GM23338 (cell line): ENCODE results near the gene ZDBF2. TPM values are rescaled to one million over a fixed set of nuclear protein-coding genes. Genes with fewer than 3 reads are reported as not detected.

Experiments
- ATAC-seq: fragments of 200-7000 bp; cut with Tn5 transposase; 3 replicates; pipeline ENCODE4 v1.9.1; 2020
- DNase-seq: peaks from one replicate; pipeline ENCODE4 v3.0.0-alpha.2; 2015; ENCODE audit warnings: low spot score
- H2AFZ ChIP-seq: fragments of 200-600 bp; sonication (generic); 2 replicates; pipeline ENCODE4 v1.8.0; 2016; ENCODE audit warnings: antibody characterized with exemption, mild to moderate bottlenecking, moderate library complexity
- H3F3A ChIP-seq: fragments of 200-600 bp; sonication (generic); replicated peaks from 2 replicates; pipeline ENCODE4 v1.8.0; 2017; ENCODE audit warnings: antibody characterized with exemption, mixed run types, low read depth
- H3K27ac ChIP-seq: fragments of 200-600 bp; sonication (generic); 2 replicates; pipeline ENCODE4 v1.6.1; 2016; ENCODE audit warnings: low read depth
- H3K27me3 ChIP-seq: fragments of 200-600 bp; sonication (generic); 2 replicates; pipeline ENCODE4 v1.8.0; 2016; ENCODE audit warnings: mild to moderate bottlenecking, mixed run types, moderate library complexity; ENCODE audit not compliant: insufficient read depth
- H3K36me3 ChIP-seq: fragments of 200-600 bp; sonication (generic); 2 replicates; pipeline ENCODE4 v1.8.0; 2016; ENCODE audit warnings: mild to moderate bottlenecking; ENCODE audit not compliant: insufficient read depth
- H3K4me1 ChIP-seq: fragments of 200-600 bp; sonication (generic); 2 replicates; pipeline ENCODE4 v1.8.0; 2016; ENCODE audit warnings: mild to moderate bottlenecking, moderate library complexity; ENCODE audit not compliant: insufficient read depth
- H3K4me2 ChIP-seq: fragments of 200-600 bp; sonication (generic); 2 replicates; pipeline ENCODE4 v1.7.1; 2017; ENCODE audit warnings: mixed run types
- H3K4me3 ChIP-seq: fragments of 200-600 bp; sonication (generic); 2 replicates; pipeline ENCODE4 v1.6.1; 2016; ENCODE audit warnings: mixed run types
- H3K79me2 ChIP-seq: fragments of 200-600 bp; sonication (generic); replicated peaks from 2 replicates; pipeline ENCODE4 v1.8.0; 2017; ENCODE audit warnings: mild to moderate bottlenecking; ENCODE audit not compliant: insufficient read depth
- H3K9me2 ChIP-seq: fragments of 200-600 bp; sonication (generic); 2 replicates; pipeline ENCODE4 v1.8.0; 2017; ENCODE audit not compliant: insufficient read depth
- H4K20me1 ChIP-seq: fragments of 200-600 bp; sonication (generic); replicated peaks from 2 replicates; pipeline ENCODE4 v1.8.0; 2017; ENCODE audit warnings: mild to moderate bottlenecking; ENCODE audit not compliant: insufficient read depth
- H3K27ac Mint-ChIP-seq: 2 replicates; pipeline ENCODE4 v1.8.0; 2020; ENCODE audit warnings: inconsistent platforms, mild to moderate bottlenecking, moderate library complexity, mixed read lengths
- H3K27me3 Mint-ChIP-seq: 3 replicates; pipeline ENCODE4 v1.8.0; 2022; ENCODE audit warnings: low read depth, mild to moderate bottlenecking, moderate library complexity, mixed read lengths, inconsistent platforms; ENCODE audit not compliant: insufficient read depth, poor library complexity
- H3K36me3 Mint-ChIP-seq: 3 replicates; pipeline ENCODE4 v1.8.0; 2021; ENCODE audit warnings: low read depth, mild to moderate bottlenecking, inconsistent platforms, moderate library complexity, mixed read lengths
- H3K4me1 Mint-ChIP-seq: 3 replicates; pipeline ENCODE4 v1.8.0; 2020; ENCODE audit warnings: mild to moderate bottlenecking, inconsistent platforms, mixed read lengths
- H3K4me3 Mint-ChIP-seq: 3 replicates; pipeline ENCODE4 v1.8.0; 2021; ENCODE audit warnings: moderate library complexity, mild to moderate bottlenecking, inconsistent platforms, mixed read lengths
- H3K9me3 Mint-ChIP-seq: 3 replicates; pipeline ENCODE4 v1.8.0; 2020; ENCODE audit warnings: moderate library complexity, mild to moderate bottlenecking, inconsistent platforms, mixed read lengths
- CREB1 ChIP-seq: fragments of 250-450 bp; sonication (Bioruptor Pico); IDR thresholded peaks from 2 replicates; pipeline ENCODE4 v1.5.0; 2020; ENCODE audit warnings: low read depth, mild to moderate bottlenecking, moderate library complexity
- ETS1 ChIP-seq: IDR thresholded peaks from 2 replicates; pipeline ENCODE4 v1.6.1; 2016; ENCODE audit warnings: antibody characterized with exemption
- EZH2 ChIP-seq: fragments of 200-600 bp; sonication (generic); IDR thresholded peaks from one replicate; pipeline ENCODE4 v1.8.0; 2017; ENCODE audit warnings: antibody characterized with exemption, mild to moderate bottlenecking, low read depth; ENCODE audit not compliant: unreplicated experiment
- EZH2phosphoT487 ChIP-seq: fragments of 200-600 bp; sonication (generic); IDR thresholded peaks from one replicate; pipeline ENCODE4 v1.8.1; 2018; ENCODE audit warnings: antibody characterized with exemption; ENCODE audit not compliant: unreplicated experiment
- NANOG ChIP-seq: IDR thresholded peaks from 2 replicates; pipeline ENCODE4 v1.6.1; 2016; ENCODE audit warnings: antibody characterized with exemption, borderline replicate concordance
- POLR2AphosphoS5 ChIP-seq: IDR thresholded peaks from 2 replicates; pipeline ENCODE4 v1.6.1; 2016; ENCODE audit warnings: antibody characterized with exemption, low read depth
- STAT1 ChIP-seq: IDR thresholded peaks from one replicate; pipeline ENCODE4 v1.6.1; 2016; ENCODE audit warnings: antibody characterized with exemption; ENCODE audit not compliant: unreplicated experiment
- ZNF114 ChIP-seq: fragments of 250-450 bp; sonication (Bioruptor Pico); IDR thresholded peaks from 2 replicates; pipeline ENCODE4 v1.5.0; 2020; ENCODE audit warnings: mild to moderate bottlenecking, moderate library complexity
- ZNF462 ChIP-seq: fragments of 250-450 bp; sonication (Bioruptor Pico); IDR thresholded peaks from 2 replicates; pipeline ENCODE4 v1.5.0; 2020; ENCODE audit warnings: mild to moderate bottlenecking, moderate library complexity
- polyA plus RNA-seq: library from polyadenylated mRNA; unstranded; fragments of >200 nt; fragmentation: Nextera tagmentation; extraction: Ambion mirVana; gene quantifications from 2 replicates; pipeline ENCODE4 v1.2.1, GENCODE V29; 2016
- total RNA-seq: library from RNA; depleted of rRNA; stranded (reverse); fragments of >200 nt; shearing (Covaris generic); gene quantifications from 2 replicates; pipeline ENCODE4 v1.2.3, GENCODE V29; 2014
- TF ChIP-seq, protein P1 (sequence below), 2 experiments: fragments of 200-600 bp in 1 of 2; sonication (generic) in 1 of 2; conservative IDR thresholded peaks; 2 replicates each; pipeline versions ENCODE4 v1.5.1 to v1.6.1; 2016 to 2017; ENCODE audit warnings: antibody characterized with exemption in 2 of 2, low read depth in 2 of 2, mild to moderate bottlenecking in 2 of 2, moderate library complexity in 1 of 2

The ZDBF2 gene
- total and polyA plus RNA-seq, 2 experiments from 2014 or later = 7.6 to 41.1 TPM

DNA sequence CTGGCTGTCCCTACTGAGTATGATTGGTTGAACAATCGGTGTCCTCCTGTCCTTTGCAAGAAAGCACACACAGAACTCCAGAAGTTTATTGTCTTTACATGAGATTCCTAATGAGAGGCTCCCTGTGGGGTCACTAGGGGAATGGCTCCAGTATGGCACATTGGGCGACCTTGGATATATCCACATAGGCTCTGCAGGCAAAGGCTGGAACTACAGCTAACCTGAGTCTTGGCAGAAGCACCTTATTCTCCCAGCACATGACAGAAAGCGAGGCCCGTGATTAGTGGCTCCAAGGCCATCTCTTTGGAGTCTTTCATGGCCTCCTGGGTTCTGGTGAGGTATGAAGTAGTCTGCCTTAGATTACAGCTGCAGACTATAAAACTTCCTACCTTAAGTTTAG lies 49.0 kb downstream of the ZDBF2 start:
- no peak overlapping the region for H3K27ac Mint-ChIP-seq
- no peak for TF ChIP-seq ZNF114 (CRISPR knock-in tag)
- TF ChIP-seq, protein P1, sequence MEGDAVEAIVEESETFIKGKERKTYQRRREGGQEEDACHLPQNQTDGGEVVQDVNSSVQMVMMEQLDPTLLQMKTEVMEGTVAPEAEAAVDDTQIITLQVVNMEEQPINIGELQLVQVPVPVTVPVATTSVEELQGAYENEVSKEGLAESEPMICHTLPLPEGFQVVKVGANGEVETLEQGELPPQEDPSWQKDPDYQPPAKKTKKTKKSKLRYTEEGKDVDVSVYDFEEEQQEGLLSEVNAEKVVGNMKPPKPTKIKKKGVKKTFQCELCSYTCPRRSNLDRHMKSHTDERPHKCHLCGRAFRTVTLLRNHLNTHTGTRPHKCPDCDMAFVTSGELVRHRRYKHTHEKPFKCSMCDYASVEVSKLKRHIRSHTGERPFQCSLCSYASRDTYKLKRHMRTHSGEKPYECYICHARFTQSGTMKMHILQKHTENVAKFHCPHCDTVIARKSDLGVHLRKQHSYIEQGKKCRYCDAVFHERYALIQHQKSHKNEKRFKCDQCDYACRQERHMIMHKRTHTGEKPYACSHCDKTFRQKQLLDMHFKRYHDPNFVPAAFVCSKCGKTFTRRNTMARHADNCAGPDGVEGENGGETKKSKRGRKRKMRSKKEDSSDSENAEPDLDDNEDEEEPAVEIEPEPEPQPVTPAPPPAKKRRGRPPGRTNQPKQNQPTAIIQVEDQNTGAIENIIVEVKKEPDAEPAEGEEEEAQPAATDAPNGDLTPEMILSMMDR (conservative IDR thresholded peaks at IDR 0.05; ENCODE audit: low read depth in 2 of 2) = peak; percentile 8 to 34; a peak in 1 of 4 replicates
- TF ChIP-seq NANOG = no peak
- no peak for TF ChIP-seq STAT1
- no peak for TF ChIP-seq ETS1
- no peaks in the 10 kb centered on the region for H3K4me1 Mint-ChIP-seq
- DNase-seq (peak; percentile 75), ATAC-seq (peak; percentile 97)
- H3K36me3 ChIP-seq = no peaks in the 10 kb centered on the region; the same call in 1 of the 2 replicates
- H3K79me2 ChIP-seq = no peaks in the 10 kb centered on the region
- H3K4me2 ChIP-seq = no peak overlapping the region
- no peaks in the 10 kb centered on the region for H3K27me3 ChIP-seq
- H3K36me3 Mint-ChIP-seq = peaks cover 8% of the 10 kb centered on the region
- no peak overlapping the region for H3K4me3 ChIP-seq
- H3K4me1 ChIP-seq = no peaks in the 10 kb centered on the region
- no peak overlapping the region for H3K27ac ChIP-seq
- H3K27me3 Mint-ChIP-seq = no peaks in the 10 kb centered on the region
- H4K20me1 ChIP-seq = no peaks in the 10 kb centered on the region
- no peaks in the 10 kb centered on the region for H3F3A ChIP-seq
- H3K9me3 Mint-ChIP-seq = peaks cover 8% of the 10 kb centered on the region
- no peak overlapping the region for H2AFZ ChIP-seq
- no peak overlapping the region for H3K4me3 Mint-ChIP-seq
- H3K9me2 ChIP-seq = no peaks in the 10 kb centered on the region; the same call in 1 of the 2 replicates

DNA sequence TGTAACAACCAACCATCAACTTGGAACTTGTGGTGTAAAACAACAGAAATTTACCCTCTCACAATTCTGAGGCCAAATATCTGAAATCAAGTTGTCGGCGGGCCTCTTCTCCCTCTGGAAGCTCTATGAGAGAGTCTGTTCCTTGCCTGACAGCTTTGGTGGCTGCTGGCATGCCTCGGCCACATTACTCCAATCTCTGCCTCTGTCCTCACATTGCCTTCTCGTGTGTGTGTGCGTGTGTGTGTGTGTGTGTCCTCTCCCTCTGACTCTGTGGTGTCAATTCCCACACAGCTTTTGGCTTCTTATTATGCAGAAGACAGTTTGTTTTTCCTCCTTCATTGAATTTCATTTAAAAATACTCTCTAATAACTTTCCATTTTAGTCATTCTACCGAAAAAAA lies 50.4 kb downstream of the ZDBF2 start:
- H3K9me3 Mint-ChIP-seq = no peaks in the 10 kb centered on the region
- no peak for ATAC-seq
- Histone ChIP-seq H3K4me1 (peaks cover 10% of the 10 kb centered on the region), H3K9me2 (no peaks in the 10 kb centered on the region; the same call in 1 of the 2 replicates), H4K20me1 (no peaks in the 10 kb centered on the region), H3K79me2 (no peaks in the 10 kb centered on the region), H3K4me3 (no peak overlapping the region), H3F3A (no peaks in the 10 kb centered on the region), H3K36me3 (no peaks in the 10 kb centered on the region), H2AFZ (no peak overlapping the region), H3K27ac (no peak overlapping the region), H3K27me3 (no peaks in the 10 kb centered on the region), H3K4me2 (no peak overlapping the region)
- no peak overlapping the region for H3K4me3 Mint-ChIP-seq
- H3K27me3 Mint-ChIP-seq = no peaks in the 10 kb centered on the region
- H3K27ac Mint-ChIP-seq = no peak overlapping the region
- DNase-seq = no peak
- H3K36me3 Mint-ChIP-seq = no peaks in the 10 kb centered on the region
- peaks cover 10% of the 10 kb centered on the region; the same call in 2 of the 3 replicates for H3K4me1 Mint-ChIP-seq
- no peak for TF ChIP-seq NANOG
- no peak for TF ChIP-seq STAT1
- no peak for TF ChIP-seq EZH2phosphoT487
- TF ChIP-seq EZH2 = no peak
- no peak for TF ChIP-seq ETS1
- no peak for TF ChIP-seq ZNF114 (CRISPR knock-in tag)
- TF ChIP-seq POLR2AphosphoS5 = no peak
- TF ChIP-seq CREB1 (CRISPR knock-in tag) = no peak
- TF ChIP-seq ZNF462 (CRISPR knock-in tag) = no peak
